ENCODE data around the gene KLK7.
"Not testable (repeated sequence)": the region's sequence is repeated elsewhere in the genome, so short reads cannot be mapped to it uniquely, and the experiment has no call there.

KLK7 gene

DNA sequence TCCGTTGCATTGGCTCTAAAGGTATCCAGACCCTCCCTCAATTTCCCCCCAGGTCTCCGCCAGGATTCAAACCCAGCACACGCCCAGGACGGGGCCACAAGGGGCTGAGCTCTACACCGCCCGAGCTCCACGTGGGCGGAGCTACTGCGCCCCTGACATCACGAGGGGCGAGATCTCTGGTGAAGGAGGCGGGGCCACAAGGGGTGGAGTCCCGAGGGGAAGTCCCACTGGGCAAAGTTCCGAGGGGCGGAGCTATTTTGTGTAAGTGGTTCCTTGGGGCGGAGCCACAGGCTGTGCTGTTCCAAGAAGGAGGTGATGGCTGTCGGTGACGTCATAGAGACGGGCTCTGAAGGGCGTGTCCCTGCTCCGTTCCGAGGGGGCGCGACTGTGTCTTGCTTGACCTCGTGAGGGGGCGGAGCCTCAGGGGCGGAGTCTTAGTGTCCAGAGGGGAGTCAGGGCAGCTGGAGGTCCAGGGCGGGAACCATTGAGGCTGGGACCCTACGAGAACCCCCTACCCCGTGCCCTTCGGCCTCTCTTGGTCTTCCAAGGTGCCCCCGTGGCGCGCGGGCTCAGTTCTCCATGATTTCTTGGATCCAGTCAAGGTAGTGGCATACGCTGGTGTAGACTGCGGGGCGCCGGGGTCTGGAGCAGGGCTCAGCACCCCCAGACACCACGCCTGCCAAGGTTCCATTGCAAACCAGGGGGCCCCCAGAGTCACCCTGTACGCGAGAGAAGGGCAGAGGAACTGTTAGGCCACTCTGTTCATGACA is 19.0 kb upstream of the KLK7 start:
- ATAC-seq (replicated peaks): peak; percentile 31 to 42
- no peak overlapping the region for H3K4me3 Mint-ChIP-seq
- peaks cover 0 to 1% of the 10 kb centered on the region in 2 donors for H3K9me3 Mint-ChIP-seq
- H3K4me1 Mint-ChIP-seq: peaks cover 2 to 5% of the 10 kb centered on the region in 2 donors
- H3K27me3 Mint-ChIP-seq: peaks cover 60 to 61% of the 10 kb centered on the region in 2 donors
- H3K36me3 Mint-ChIP-seq: no peaks in the 10 kb centered on the region
- DNase-seq: no peak
- H3K27ac Mint-ChIP-seq: no peak overlapping the region

DNA sequence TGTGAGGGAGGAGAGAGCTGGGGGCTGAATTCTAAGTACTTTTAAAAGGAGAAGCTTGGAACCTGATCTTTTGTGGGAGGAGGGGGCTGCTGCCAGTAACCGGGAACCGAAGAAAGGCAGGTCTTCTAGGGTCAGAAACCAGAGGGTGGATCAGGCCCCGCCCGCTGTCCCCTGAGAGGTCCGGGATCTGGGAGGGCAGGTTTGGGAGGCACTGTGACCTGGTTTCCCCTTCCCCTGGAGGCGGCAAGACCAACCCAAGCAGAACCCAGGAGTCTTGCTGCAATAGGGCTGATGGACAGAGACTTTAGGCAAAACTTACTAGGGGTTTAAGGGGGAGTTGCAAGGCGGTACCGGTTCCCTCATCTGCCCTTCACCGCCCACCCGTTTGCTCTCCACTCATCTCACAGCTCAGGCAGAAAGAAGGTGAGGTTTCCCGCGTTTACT is 18.4 kb upstream of the KLK7 start:
- Mint-ChIP-seq H3K9me3 (peaks cover 0 to 1% of the 10 kb centered on the region in 2 donors), H3K36me3 (no peaks in the 10 kb centered on the region), H3K27ac (no peak overlapping the region), H3K4me3 (no peak overlapping the region), H3K27me3 (peaks cover 54 to 62% of the 10 kb centered on the region in 2 donors), H3K4me1 (peaks cover 2 to 5% of the 10 kb centered on the region in 2 donors)
- DNase-seq (no peak), ATAC-seq (replicated peaks) (no peak)

- H3K27ac Mint-ChIP-seq: no peak within 1 kb of the TSS
- peaks cover 2 to 5% of the 10 kb centered on the region in 2 donors for H3K4me1 Mint-ChIP-seq
- H3K9me3 Mint-ChIP-seq: peaks cover 0 to 3% of the 10 kb centered on the region in 2 donors
- ATAC-seq (replicated peaks) (no peak), DNase-seq (no peak)
- H3K36me3 Mint-ChIP-seq: no peaks in the 10 kb centered on the region
- no peak within 1 kb of the TSS for H3K4me3 Mint-ChIP-seq
- peaks cover 58 to 68% of the 10 kb centered on the region in 2 donors for H3K27me3 Mint-ChIP-seq
Observed at GRCh38 chr19:51001515-51001914, 17.8 kb upstream of the KLK7 start, which contains the start of gene KLK8. TSS of gene KLK8 (minus strand) at chr19:51001604. CDS start at chr19:51001167, 437 bp downstream.

DNA sequence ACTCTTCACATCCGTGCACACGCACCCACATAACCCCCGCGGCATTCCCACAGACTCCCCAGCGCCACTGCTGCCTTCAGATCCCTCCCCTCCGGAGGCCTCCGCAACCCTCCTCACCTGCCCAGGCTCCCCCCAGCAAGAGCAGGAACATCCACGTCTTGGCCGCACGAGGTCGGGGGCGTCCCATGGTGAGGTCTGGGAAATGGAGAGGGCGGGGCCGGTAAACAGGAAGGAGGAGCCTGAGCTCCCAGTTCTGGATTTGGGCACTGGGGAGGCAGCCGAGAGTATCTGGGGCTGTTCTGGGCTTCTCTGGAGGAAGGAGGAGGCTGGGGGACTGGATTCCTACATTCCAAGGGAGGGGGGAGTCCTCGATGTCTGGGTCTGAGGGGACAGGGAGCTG is 17.3 kb upstream of the KLK7 start:
- Mint-ChIP-seq H3K4me1 (peaks cover 0 to 5% of the 10 kb centered on the region in 2 donors), H3K4me3 (no peak overlapping the region), H3K9me3 (peaks cover 0 to 3% of the 10 kb centered on the region in 2 donors), H3K27me3 (peaks cover 54 to 69% of the 10 kb centered on the region in 2 donors), H3K36me3 (no peaks in the 10 kb centered on the region), H3K27ac (no peak overlapping the region)
- no peak for ATAC-seq (replicated peaks)
- DNase-seq: no peak

DNA sequence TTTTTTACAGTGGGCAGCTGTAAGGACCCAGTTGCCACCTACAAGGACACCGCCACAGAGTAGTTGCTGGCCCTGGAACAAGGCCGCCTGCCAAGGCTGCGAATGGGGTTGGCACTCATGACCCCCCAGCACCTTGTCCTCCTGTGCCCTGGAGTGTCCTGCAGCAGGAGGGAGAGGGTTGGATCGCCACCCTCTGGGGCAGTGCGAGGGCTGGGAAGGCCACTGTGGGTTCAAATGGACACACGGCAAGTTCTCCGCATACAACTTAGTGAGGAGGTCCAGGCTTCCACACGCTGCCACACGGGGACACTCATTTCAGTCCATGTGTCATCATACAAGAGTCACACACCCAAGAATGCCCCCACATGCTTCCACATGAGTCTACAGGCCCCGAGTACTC is 16.7 kb upstream of the KLK7 start:
- Mint-ChIP-seq H3K4me3 (no peak overlapping the region), H3K9me3 (peaks cover 0 to 3% of the 10 kb centered on the region in 2 donors), H3K27me3 (peaks cover 52 to 69% of the 10 kb centered on the region in 2 donors), H3K36me3 (no peaks in the 10 kb centered on the region), H3K27ac (no peak overlapping the region), H3K4me1 (peaks cover 0 to 5% of the 10 kb centered on the region in 2 donors)
- ATAC-seq (replicated peaks) (no peak), DNase-seq (no peak)

DNA sequence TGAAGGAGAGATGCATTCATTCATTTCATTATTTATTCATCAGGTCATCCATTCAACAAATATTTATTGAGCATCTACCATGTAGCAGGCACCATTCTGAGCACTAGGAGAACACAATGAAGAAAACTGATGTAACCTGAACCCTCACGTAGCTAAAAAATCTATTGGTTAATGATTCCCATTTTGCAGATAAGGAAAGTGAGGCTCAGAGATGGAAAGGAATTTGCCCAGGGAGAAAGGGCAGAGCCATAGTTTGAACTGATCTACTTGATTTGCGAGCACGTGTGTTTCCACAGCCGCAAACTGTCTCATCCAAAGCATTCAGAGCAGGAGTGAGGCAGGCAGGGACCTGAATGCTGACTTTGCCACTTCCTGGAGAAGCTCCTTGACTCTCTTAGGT is 15.0 kb upstream of the KLK7 start:
- ATAC-seq (replicated peaks) (no peak), DNase-seq (no peak)
- Mint-ChIP-seq H3K4me3 (no peak overlapping the region), H3K36me3 (no peaks in the 10 kb centered on the region), H3K4me1 (peaks cover 0 to 5% of the 10 kb centered on the region in 2 donors), H3K27ac (no peak overlapping the region), H3K27me3 (peaks cover 52 to 62% of the 10 kb centered on the region in 2 donors), H3K9me3 (peaks cover 0 to 6% of the 10 kb centered on the region in 2 donors)

DNA sequence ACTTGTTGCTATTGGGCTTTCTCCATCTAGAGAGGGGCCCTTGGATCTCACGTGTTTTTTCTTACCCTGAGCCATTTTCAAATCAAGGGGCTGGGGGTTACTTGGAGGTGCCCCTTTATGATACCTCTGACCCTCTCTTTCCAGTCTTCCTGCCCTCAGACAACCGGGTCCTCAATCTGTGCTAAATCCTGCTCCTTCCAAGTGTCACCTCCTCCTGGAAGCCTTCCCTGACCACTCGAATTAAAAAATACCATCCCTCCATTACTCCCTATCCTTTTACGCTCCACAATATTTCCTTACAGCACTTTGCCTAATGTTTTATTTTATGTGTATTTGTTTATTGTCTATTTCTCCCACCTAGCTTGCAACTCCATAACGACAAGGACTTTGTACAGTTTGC is 14.3 kb upstream of the KLK7 start:
- Mint-ChIP-seq H3K4me1 (peaks cover 0 to 5% of the 10 kb centered on the region in 2 donors), H3K27me3 (peaks cover 49 to 56% of the 10 kb centered on the region in 2 donors), H3K4me3 (no peak overlapping the region), H3K27ac (no peak overlapping the region), H3K36me3 (no peaks in the 10 kb centered on the region), H3K9me3 (peaks cover 0 to 4% of the 10 kb centered on the region in 2 donors)
- ATAC-seq (replicated peaks) (no peak), DNase-seq (no peak)

- Mint-ChIP-seq H3K36me3 (no peaks in the 10 kb centered on the region), H3K27me3 (peaks cover 31 to 33% of the 10 kb centered on the region in 2 donors), H3K27ac (no peak overlapping the region), H3K4me3 (no peak overlapping the region), H3K9me3 (peaks cover 4 to 6% of the 10 kb centered on the region in 2 donors), H3K4me1 (no peaks in the 10 kb centered on the region)
- ATAC-seq (replicated peaks): no peak
- no peak for DNase-seq
Observed at GRCh38 chr19:50994129-50994528, 10.4 kb upstream of the KLK7 start.

- H3K36me3 Mint-ChIP-seq: no peaks in the 10 kb centered on the region
- H3K27me3 Mint-ChIP-seq: peaks cover 21 to 29% of the 10 kb centered on the region in 2 donors
- H3K4me1 Mint-ChIP-seq: no peaks in the 10 kb centered on the region
- ATAC-seq (replicated peaks): no peak
- H3K9me3 Mint-ChIP-seq: peaks cover 4 to 6% of the 10 kb centered on the region in 2 donors
- no peak for DNase-seq
- H3K4me3 Mint-ChIP-seq: no peak overlapping the region
- H3K27ac Mint-ChIP-seq: no peak overlapping the region
Observed at GRCh38 chr19:50992666-50993035, 8.9 kb upstream of the KLK7 start.

- not testable (repeated sequence) for H3K36me3 Mint-ChIP-seq; DNase-seq; H3K4me1 Mint-ChIP-seq; H3K4me3 Mint-ChIP-seq; H3K9me3 Mint-ChIP-seq; ATAC-seq (replicated peaks); H3K27ac Mint-ChIP-seq
- H3K27me3 Mint-ChIP-seq: peaks cover 44 to 53% of the 10 kb centered on the region in 2 donors
Observed at GRCh38 chr19:50984416-50984815, 699 bp upstream of the KLK7 start.

GRCh38 chr19:50982186-50982585 is 1.5 kb downstream of the KLK7 start:
- no peaks in the 10 kb centered on the region for H3K36me3 Mint-ChIP-seq
- ATAC-seq (replicated peaks) (no peak), DNase-seq (no peak)
- peaks cover 59 to 60% of the 10 kb centered on the region in 2 donors for H3K27me3 Mint-ChIP-seq
- no peaks in the 10 kb centered on the region for H3K4me1 Mint-ChIP-seq
- no peak overlapping the region for H3K4me3 Mint-ChIP-seq
- no peak overlapping the region for H3K27ac Mint-ChIP-seq
- peaks cover 0 to 3% of the 10 kb centered on the region in 2 donors for H3K9me3 Mint-ChIP-seq

GRCh38 chr19:50981587-50982146 is 2.0 kb downstream of the KLK7 start:
- H3K4me3 Mint-ChIP-seq: no peak overlapping the region
- H3K4me1 Mint-ChIP-seq: no peaks in the 10 kb centered on the region
- no peak for DNase-seq
- H3K36me3 Mint-ChIP-seq: no peaks in the 10 kb centered on the region
- peaks cover 0 to 3% of the 10 kb centered on the region in 2 donors for H3K9me3 Mint-ChIP-seq
- no peak overlapping the region for H3K27ac Mint-ChIP-seq
- no peak for ATAC-seq (replicated peaks)
- peaks cover 61 to 62% of the 10 kb centered on the region in 2 donors for H3K27me3 Mint-ChIP-seq

DNA sequence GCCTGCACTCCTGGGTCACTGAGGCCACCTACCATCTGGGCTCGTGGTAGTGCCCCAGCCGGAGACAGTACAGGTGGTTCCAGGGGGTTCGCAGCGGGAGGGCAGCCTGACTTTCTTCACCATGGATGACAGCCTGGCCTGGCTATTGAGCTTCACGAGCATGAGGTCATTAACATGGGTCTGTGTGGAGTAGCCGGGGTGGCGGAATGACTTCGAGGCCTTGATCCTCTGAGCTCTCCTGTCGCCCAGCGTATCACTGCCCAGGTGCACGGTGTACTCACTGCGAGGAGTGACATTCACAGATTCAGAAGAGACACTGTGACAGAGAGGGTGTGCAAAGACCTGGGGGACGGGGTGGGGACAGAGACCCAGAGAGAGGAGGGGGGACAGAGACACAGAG is 3.5 kb downstream of the KLK7 start:
- Mint-ChIP-seq H3K36me3 (no peaks in the 10 kb centered on the region), H3K9me3 (peaks cover 0 to 3% of the 10 kb centered on the region in 2 donors)
- no peak for ATAC-seq (replicated peaks)

GRCh38 chr19:50979758-50980157 is 4.0 kb downstream of the KLK7 start:
- H3K4me1 Mint-ChIP-seq: no peaks in the 10 kb centered on the region
- no peaks in the 10 kb centered on the region for H3K9me3 Mint-ChIP-seq
- DNase-seq (no peak), ATAC-seq (replicated peaks) (no peak)
- H3K4me3 Mint-ChIP-seq: no peak overlapping the region
- H3K36me3 Mint-ChIP-seq: no peaks in the 10 kb centered on the region
- H3K27me3 Mint-ChIP-seq: peaks cover 62 to 66% of the 10 kb centered on the region in 2 donors
- H3K27ac Mint-ChIP-seq: no peak overlapping the region

More for the DNA sequence above, 3.5 kb downstream of the KLK7 start:
- Mint-ChIP-seq H3K4me1 (no peaks in the 10 kb centered on the region), H3K4me3 (no peak overlapping the region), H3K27ac (no peak overlapping the region), H3K27me3 (peaks cover 66 to 67% of the 10 kb centered on the region in 2 donors)
- no peak for DNase-seq
